GM10266 (cell line): ENCODE data around the gene VSX2.

ENCODE experiments used
- DNase-seq: peaks from one replicate; pipeline ENCODE4 v3.0.0; 2012; ENCODE audit errors: extremely low spot score
- TF ChIP-seq, protein P1 (sequence below): IDR thresholded peaks from 2 replicates; pipeline ENCODE4 v1.5.1; 2012; ENCODE audit warnings: mild to moderate bottlenecking, low read depth; ENCODE audit not compliant: control insufficient read depth, insufficient read depth; ENCODE audit errors: missing control alignments

The VSX2 gene

DNA sequence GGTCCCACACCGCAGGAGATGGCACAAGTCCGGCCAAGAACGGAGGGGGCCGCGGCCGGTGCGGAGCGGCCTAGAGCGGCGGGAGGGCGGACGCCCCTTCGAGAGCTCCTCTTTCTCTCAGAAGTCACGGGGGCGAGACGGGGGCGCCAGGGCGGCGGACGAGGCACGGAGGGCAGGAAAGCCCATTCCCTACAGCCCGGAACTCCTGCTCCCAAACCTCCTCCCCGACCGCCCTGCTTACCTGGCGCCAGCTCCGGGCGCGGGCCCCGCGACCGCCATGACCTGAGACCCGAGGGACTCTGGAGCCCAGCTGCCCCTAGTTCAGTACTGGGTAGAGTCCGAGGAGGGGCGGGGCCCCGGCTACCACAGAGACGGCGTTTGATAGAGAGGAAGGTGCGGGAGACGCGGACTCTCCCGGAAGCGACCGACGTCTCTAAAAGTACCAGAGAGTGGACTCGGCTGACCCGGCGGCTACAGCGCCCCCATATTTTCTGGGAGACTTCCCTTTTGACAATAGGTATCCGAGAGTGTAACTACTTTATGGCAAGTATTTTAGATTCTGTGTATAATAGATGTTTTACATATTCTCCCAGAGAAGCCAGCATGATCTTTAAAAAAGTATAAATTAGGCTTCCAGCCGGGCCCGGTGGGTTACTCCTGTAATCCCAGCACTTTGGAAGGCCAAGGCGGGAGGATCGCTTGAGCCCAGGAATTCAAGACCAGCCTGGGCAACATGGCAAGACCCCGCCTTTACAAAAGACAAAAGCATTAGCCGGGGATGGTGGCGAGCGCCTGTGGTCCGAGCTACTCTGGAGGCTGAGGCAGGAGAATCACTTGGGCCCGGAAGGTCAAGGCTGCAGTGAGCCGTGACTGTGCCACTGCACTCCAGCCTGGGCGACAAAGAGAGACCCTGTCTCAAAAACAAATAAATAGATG, 63.7 kb downstream of the VSX2 start, which contains the start of gene ABCD4:
TSS of gene ABCD4 (minus strand) at position 301 of the 936 bp plus-strand sequence. CDS start at position 279, 22 bp downstream.
- peak; percentile 88 for DNase-seq
- TF ChIP-seq, protein P1, sequence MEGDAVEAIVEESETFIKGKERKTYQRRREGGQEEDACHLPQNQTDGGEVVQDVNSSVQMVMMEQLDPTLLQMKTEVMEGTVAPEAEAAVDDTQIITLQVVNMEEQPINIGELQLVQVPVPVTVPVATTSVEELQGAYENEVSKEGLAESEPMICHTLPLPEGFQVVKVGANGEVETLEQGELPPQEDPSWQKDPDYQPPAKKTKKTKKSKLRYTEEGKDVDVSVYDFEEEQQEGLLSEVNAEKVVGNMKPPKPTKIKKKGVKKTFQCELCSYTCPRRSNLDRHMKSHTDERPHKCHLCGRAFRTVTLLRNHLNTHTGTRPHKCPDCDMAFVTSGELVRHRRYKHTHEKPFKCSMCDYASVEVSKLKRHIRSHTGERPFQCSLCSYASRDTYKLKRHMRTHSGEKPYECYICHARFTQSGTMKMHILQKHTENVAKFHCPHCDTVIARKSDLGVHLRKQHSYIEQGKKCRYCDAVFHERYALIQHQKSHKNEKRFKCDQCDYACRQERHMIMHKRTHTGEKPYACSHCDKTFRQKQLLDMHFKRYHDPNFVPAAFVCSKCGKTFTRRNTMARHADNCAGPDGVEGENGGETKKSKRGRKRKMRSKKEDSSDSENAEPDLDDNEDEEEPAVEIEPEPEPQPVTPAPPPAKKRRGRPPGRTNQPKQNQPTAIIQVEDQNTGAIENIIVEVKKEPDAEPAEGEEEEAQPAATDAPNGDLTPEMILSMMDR, result peak; percentile 64

DNA sequence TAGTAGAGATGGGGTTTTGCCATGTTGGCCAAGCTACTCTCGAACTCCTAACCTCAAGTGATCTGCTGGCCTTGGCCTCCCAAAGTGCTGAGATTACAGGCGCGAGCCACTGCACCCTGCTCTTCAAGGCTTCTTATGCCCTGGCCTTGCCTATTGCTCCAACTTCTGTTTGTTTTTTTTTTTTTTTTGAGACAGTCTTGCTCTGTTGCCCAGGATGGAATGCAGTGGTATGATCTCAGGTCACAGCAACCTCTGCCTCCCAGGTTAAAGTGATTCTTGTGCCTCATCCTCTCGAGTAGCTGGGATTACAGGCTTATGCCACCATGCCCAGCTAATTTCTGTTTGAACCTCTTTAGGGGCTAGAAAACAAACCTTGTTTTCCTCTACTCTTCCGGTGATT, 69.4 kb downstream of the VSX2 start:
- no peak for DNase-seq
- TF ChIP-seq, protein P1, result no peak

DNA sequence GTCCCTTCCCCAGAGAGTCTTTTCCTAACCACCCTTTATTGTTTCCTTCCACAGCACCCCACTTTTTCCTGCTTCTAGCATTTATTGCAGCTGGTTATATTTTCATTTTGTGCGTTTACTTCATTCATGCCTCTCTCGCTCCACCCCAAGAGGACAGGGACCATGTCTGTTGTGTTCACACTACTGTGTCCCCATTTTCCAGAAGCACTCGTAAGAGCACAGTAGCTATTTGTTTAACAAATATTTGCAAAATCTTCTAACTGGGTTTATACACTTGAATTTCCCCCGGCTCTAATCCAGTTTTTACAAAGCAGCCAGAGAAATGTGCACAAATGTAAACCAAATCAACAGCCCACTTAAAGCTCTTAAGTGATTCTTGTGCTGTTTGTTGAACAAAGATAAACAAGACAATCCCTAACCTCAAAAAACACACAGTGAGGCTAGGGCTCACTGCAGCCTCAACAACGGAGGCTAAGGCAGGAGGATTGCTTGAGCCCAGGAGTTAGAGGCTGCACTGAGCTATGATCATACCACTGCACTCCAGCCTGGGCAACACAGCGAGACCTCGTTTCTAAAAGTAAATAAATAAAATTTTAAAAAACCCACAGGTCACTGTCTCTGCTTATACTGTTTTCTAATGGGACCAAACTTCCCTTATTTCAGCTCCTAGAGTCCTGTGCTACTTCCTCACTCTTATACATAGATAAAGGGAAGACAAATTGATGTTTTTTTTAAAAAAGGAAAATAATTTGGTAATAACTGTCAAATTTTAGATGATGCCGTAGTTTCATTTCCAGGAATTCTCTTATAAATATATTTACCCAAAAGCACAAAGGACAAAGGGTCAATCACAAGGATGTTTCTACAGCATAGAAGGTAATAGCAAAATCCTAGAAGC, 70.1 kb downstream of the VSX2 start:
- DNase-seq, result no peak
- TF ChIP-seq, protein P1, result no peak

DNA sequence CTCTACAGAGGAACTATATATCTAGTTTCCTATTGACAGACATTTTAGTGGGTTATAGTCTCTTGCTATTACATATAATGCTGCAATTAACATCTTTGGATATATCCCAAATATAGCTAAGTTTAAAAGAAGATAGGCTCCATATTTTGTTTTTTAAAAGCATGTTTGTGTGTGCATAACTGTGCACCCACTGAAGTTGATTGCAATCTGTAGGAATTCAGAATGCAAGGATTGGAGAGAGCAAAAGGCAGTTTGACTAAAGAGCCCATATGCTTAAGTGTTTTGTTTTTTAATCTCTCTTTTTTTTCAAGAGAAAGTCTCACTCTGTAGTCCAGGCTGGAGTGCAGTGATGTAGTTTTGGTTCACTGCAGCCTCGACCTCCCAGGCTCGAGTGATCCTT, 72.9 kb downstream of the VSX2 start:
- TF ChIP-seq, protein P1, result no peak
- no peak for DNase-seq
